GM10266 (cell line): ENCODE measurements around the gene IL17B.
"Not testable (repeated sequence)": the region's sequence is repeated elsewhere in the genome, so short reads cannot be mapped to it uniquely, and the experiment has no call there.

Source experiments
- DNase-seq: peaks from one replicate; pipeline ENCODE4 v3.0.0; 2012; ENCODE audit errors: extremely low spot score
- TF ChIP-seq, protein P1 (sequence below): IDR thresholded peaks from 2 replicates; pipeline ENCODE4 v1.5.1; 2012; ENCODE audit warnings: mild to moderate bottlenecking, low read depth; ENCODE audit not compliant: control insufficient read depth, insufficient read depth; ENCODE audit errors: missing control alignments

Gene IL17B

DNA sequence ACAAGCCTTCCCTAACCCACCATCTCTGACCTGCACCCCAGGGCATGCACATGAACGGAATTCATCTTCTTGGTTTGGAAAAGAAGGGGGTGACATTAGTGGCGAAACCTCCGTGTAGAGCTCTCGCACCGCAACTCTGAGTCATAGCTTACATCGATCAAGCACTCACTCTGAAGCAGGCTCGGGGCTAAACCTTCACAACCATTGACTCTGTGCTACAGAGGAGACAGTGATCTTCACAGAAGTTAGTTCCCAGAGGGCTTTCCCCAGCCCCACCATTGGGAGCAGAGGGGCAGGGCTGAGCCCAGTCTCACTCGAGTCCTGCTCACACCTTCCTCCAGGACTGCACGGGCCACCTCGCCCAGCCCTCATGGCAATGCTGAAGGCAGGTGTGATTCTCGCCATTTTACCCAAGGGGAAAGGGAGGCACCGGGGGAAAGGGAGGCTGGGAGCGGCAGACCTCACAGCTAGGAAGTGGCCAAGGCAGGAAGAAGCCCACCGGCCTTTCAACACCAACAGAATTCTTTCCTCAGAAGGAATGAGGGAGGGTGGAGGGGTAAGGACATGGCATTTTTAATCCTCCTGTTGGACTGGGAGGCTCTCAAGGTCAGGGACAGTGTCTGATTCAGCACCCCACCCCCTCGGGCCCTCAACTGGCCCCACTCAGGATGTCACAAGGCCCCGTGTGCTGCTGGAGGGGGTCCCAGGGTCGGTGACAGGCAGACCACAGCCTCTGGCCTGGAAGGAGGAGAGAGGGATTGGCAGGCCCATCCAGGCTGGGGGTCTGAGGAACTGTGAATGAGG, 25.9 kb upstream of the IL17B start:
- TF ChIP-seq, protein P1, sequence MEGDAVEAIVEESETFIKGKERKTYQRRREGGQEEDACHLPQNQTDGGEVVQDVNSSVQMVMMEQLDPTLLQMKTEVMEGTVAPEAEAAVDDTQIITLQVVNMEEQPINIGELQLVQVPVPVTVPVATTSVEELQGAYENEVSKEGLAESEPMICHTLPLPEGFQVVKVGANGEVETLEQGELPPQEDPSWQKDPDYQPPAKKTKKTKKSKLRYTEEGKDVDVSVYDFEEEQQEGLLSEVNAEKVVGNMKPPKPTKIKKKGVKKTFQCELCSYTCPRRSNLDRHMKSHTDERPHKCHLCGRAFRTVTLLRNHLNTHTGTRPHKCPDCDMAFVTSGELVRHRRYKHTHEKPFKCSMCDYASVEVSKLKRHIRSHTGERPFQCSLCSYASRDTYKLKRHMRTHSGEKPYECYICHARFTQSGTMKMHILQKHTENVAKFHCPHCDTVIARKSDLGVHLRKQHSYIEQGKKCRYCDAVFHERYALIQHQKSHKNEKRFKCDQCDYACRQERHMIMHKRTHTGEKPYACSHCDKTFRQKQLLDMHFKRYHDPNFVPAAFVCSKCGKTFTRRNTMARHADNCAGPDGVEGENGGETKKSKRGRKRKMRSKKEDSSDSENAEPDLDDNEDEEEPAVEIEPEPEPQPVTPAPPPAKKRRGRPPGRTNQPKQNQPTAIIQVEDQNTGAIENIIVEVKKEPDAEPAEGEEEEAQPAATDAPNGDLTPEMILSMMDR = no peak
- no peak for DNase-seq

DNA sequence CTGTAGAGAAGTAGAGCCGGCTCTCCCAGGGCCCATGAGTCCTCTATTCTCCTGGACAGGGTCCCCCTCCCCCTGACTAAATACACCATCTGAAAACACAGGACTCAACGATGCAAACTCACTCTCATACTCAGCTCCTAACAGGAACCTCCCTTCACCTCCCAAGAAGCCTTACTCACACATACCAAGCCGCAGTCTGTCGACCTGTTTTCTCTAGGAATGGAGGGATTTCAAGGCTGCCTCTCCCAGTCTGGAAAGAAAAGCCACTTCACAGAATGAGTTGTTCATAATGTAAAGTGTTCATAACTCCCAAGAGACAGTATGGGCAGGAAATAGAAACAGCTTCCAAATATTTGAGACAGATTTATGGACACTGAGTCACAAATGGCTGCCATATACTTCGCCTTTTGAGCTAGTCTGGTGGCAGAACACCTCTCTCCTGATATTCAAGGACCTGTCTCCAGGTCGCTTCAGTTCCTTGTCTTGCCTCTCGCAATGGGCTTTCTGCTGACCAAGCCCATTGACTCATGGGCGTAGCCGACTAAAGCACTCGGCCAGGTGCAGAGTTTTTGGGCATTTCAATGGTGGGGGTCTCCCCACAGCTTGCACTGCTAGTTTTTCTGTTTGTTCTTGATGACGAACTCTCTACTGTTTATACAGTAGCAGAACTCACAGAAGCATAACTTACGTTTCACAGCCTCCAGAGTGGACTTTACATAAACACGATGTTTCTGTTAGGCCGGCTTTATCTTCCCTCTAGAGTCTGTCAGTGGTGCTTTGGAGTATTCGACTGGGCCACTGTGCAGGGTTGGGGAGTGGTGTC, 25.0 kb upstream of the IL17B start:
- no peak for DNase-seq

DNA sequence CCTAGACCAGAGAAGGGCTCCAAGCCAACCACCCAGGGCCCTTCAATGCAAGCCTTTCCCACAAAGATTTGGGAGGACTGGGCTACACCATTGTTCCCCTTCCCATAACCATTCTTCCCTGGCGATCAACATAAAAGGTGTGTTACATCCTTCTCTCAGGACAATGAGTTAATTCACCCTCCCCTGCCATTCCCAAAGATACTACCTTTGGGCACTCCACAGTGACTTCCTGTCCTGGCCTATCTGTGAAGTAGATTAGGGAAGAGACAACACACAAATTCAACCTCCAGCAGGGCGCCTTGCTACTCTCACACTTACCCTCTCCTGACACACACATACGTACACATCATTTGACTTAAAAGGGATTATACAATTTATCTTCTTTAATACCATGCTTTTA, 23.2 kb upstream of the IL17B start:
- DNase-seq = no peak
- TF ChIP-seq, protein P1 = no peak

More for the DNA sequence above, 25.0 kb upstream of the IL17B start:
- TF ChIP-seq, protein P1 = no peak

DNA sequence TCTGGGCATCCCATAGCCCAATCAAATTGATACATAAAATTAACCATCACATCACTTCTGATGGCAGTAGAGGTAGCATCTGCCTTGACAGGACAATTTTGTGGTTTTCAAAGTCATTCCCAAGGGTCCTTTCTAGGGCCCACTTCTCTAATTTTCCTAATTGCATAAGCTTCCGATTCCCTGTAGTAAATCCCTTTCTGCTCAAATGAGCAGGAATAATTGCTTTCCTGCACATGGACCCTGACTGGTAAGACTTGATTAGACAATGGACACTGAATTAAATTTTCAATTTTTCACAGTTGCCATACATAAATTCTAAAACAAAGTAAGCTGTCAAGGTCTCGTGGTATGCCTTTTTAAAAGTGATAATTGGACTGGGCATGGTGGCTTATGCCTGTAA, 22.0 kb upstream of the IL17B start:
- TF ChIP-seq, protein P1 = no peak
- no peak for DNase-seq

DNA sequence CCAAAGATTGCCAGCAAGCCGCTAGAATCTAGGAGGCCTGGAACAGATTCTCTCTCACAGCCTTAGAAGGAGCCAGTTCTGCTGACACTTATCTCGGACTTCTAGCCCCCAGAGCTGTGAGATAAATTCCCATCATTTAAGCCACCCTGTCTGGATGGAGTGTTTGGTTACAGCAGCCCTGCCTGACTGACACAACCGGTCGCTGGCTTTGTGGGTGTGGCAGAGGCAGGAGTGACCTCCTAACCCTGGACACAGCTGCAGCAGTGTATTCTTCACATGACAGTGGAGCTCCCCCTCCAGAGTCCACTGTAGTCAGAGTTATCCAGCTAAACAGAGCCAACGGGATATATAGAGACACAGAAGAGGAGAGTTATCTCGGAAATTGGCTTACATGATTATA, 21.2 kb upstream of the IL17B start:
- TF ChIP-seq, protein P1 = no peak
- DNase-seq = no peak

DNA sequence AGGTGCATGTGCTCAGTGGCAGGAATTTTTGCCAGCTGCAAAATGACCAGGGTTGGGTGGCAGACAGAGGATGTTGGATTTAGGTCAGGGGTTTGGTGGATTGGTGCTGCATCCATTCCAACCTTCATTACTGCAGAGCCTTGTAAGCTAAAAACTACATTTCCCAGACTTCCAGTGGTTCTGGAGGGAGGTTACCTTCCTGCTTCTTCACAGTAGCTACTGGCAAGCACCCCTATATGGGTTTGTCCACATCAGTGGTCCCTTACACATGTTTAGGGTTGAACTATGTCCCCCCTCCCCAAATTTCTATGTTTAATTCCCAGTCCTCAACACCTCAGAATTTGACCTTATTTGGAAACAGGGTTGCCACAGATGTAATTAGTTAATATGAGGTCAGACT, 20.7 kb upstream of the IL17B start:
- DNase-seq = no peak
- TF ChIP-seq, protein P1 = no peak

DNA sequence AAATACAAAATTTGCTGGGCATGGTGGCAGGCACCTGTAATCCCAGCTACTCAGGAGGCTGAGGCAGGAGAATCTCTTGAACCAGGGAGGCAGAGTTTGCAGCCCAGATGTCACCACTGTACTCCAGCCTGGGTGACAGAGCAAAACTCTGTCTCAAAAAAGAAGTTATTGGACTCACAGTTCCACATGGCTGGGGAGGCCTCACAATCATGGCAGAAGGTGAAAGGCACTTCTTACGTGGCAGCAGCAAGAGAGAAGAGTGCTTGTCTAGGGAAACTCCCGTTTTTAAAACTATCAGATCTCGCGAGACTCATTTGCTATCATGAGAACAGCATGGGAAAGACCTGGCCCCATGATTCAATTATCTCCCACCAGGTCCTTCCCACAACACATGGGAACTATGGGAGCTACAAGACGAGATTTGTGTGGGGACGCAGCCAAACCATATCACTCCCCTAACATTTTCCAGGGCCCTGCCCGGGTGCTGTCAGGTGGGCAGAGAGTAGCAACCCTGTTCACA, 19.7 kb upstream of the IL17B start:
- DNase-seq = not testable (repeated sequence)
